Progenitor cell of endocrine pancreas (in vitro differentiated cells): ENCODE measurements around the gene THSD4. TPM values are rescaled to one million over a fixed set of nuclear protein-coding genes. Genes with fewer than 3 reads are reported as not detected.

ENCODE experiments used
- DNase-seq: peaks from one replicate; pipeline ENCODE4 v3.0.0; 2021; ENCODE audit warnings: low spot score; ENCODE audit not compliant: unreplicated experiment
- H3K27ac Mint-ChIP-seq: 2 replicates; pipeline ENCODE4 v1.8.0; 2021; ENCODE audit warnings: mild to moderate bottlenecking, moderate library complexity, mixed read lengths
- H3K27me3 Mint-ChIP-seq: 2 replicates; pipeline ENCODE4 v1.8.0; 2021; ENCODE audit warnings: mixed read lengths
- H3K36me3 Mint-ChIP-seq: 2 replicates; pipeline ENCODE4 v1.8.0; 2022; ENCODE audit warnings: mixed read lengths; ENCODE audit not compliant: insufficient read depth
- H3K4me1 Mint-ChIP-seq: 2 replicates; pipeline ENCODE4 v1.8.0; 2021; ENCODE audit warnings: low read depth, mixed read lengths
- H3K4me3 Mint-ChIP-seq: 2 replicates; pipeline ENCODE4 v1.8.0; 2021; ENCODE audit warnings: low read depth, mild to moderate bottlenecking, moderate library complexity, mixed read lengths
- H3K9me3 Mint-ChIP-seq: 2 replicates; pipeline ENCODE4 v1.8.0; 2021; ENCODE audit warnings: low read depth, mixed read lengths
- total RNA-seq: library from RNA; stranded (reverse); gene quantifications from 2 replicates; pipeline ENCODE4 v1.2.1, GENCODE V29; 2021
- TF ChIP-seq, protein P1 (sequence below): fragments of 200-600 bp; sonication (generic); IDR thresholded peaks from one replicate; pipeline ENCODE4 v1.5.0; 2021; ENCODE audit warnings: antibody characterized with exemption, mild to moderate bottlenecking; ENCODE audit not compliant: unreplicated experiment

THSD4 gene
- total RNA-seq, 1 donor from 2014 or later: 6.8 TPM

- H3K4me1 Mint-ChIP-seq: peaks cover 4% of the 10 kb centered on the region
- H3K9me3 Mint-ChIP-seq: no peaks in the 10 kb centered on the region
- TF ChIP-seq, protein P1, sequence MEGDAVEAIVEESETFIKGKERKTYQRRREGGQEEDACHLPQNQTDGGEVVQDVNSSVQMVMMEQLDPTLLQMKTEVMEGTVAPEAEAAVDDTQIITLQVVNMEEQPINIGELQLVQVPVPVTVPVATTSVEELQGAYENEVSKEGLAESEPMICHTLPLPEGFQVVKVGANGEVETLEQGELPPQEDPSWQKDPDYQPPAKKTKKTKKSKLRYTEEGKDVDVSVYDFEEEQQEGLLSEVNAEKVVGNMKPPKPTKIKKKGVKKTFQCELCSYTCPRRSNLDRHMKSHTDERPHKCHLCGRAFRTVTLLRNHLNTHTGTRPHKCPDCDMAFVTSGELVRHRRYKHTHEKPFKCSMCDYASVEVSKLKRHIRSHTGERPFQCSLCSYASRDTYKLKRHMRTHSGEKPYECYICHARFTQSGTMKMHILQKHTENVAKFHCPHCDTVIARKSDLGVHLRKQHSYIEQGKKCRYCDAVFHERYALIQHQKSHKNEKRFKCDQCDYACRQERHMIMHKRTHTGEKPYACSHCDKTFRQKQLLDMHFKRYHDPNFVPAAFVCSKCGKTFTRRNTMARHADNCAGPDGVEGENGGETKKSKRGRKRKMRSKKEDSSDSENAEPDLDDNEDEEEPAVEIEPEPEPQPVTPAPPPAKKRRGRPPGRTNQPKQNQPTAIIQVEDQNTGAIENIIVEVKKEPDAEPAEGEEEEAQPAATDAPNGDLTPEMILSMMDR: no peak
- no peak overlapping the region for H3K4me3 Mint-ChIP-seq
- peaks cover 25% of the 10 kb centered on the region for H3K27me3 Mint-ChIP-seq
- H3K27ac Mint-ChIP-seq: no peak overlapping the region
- no peak for DNase-seq
- no peaks in the 10 kb centered on the region for H3K36me3 Mint-ChIP-seq
Measured at GRCh38 chr15:71252740-71253047, 137.4 kb downstream of the THSD4 start.

DNA sequence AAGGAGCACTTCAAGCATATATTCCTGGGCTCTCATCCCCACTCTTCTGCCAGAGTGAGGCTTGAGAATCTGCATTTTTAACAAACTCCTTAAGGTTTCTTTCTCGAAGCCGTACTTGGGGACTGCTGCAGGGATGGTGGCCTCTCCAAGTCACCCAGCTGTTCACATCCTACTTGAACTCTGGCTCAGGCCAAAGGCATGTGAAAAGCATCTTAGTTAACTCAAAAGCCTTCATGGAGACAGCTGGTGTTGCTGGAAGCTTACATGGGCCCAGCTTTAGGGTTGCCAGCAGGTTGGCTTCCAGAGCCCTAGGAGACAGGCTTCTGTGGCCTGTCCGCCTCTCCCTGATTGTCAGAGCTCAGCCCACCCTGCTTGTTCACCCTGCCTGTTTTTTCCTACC is 139.2 kb downstream of the THSD4 start:
- Mint-ChIP-seq H3K36me3 (no peaks in the 10 kb centered on the region), H3K27me3 (peaks cover 21% of the 10 kb centered on the region), H3K27ac (no peak overlapping the region), H3K4me3 (no peak overlapping the region), H3K4me1 (peaks cover 4% of the 10 kb centered on the region), H3K9me3 (no peaks in the 10 kb centered on the region)
- DNase-seq: no peak
- TF ChIP-seq, protein P1: no peak

GRCh38 chr15:71256934-71257664 is 141.8 kb downstream of the THSD4 start:
- H3K27ac Mint-ChIP-seq: no peak overlapping the region
- no peak for DNase-seq
- no peaks in the 10 kb centered on the region for H3K9me3 Mint-ChIP-seq
- TF ChIP-seq, protein P1: no peak
- H3K36me3 Mint-ChIP-seq: no peaks in the 10 kb centered on the region
- no peak overlapping the region for H3K4me3 Mint-ChIP-seq
- peaks cover under 1% of the 10 kb centered on the region for H3K4me1 Mint-ChIP-seq
- peaks cover 21% of the 10 kb centered on the region for H3K27me3 Mint-ChIP-seq

DNA sequence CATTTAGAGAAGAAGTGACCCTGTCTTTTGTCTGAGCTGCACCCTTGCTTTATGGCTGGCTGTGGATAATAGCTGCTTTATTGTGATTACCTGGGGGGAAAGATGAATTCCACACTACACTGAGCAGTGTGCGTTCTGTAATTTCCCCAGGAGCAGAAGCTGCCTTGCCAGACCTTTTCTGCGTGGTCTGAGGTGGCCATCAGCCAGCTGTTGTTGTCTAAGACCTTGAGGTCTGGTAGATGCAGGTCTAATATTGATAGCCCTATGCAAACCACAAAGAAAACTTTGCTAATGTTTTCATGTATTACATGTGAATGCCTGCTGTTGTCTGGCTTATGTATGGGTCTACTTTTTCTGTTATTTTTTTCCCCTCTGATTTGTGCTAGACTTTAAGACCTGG is 144.6 kb downstream of the THSD4 start:
- H3K4me3 Mint-ChIP-seq: no peak overlapping the region
- TF ChIP-seq, protein P1: no peak
- no peaks in the 10 kb centered on the region for H3K9me3 Mint-ChIP-seq
- DNase-seq: no peak
- H3K4me1 Mint-ChIP-seq: no peaks in the 10 kb centered on the region
- H3K27ac Mint-ChIP-seq: no peak overlapping the region
- no peaks in the 10 kb centered on the region for H3K36me3 Mint-ChIP-seq
- H3K27me3 Mint-ChIP-seq: peaks cover 19% of the 10 kb centered on the region

- TF ChIP-seq, protein P1: no peak
- DNase-seq: no peak
- Mint-ChIP-seq H3K36me3 (no peaks in the 10 kb centered on the region), H3K4me3 (no peak overlapping the region), H3K27ac (no peak overlapping the region), H3K27me3 (peaks cover 9% of the 10 kb centered on the region), H3K9me3 (no peaks in the 10 kb centered on the region), H3K4me1 (no peaks in the 10 kb centered on the region)
Measured at GRCh38 chr15:71261418-71261817, 146.1 kb downstream of the THSD4 start.
